Right lobe of liver (tissue), 6 donors: ENCODE measurements around the gene THEM4. TPM values are rescaled to one million over a fixed set of nuclear protein-coding genes. Genes with fewer than 3 reads are reported as not detected.
A peak's percentile ranks its signal among the peaks of the same experiment; 100 is the strongest.

Experiments
- ATAC-seq, 4 donors: fragments of 200-7000 bp; cut with Tn5 transposase; one replicate each; pipeline ENCODE4 v1.9.1; 2020; ENCODE audit warnings: mild to moderate bottlenecking in 4 of 4, moderate library complexity in 4 of 4
- DNase-seq, 3 donors: peaks; one replicate each; pipeline ENCODE4 v3.0.0-alpha.2; 2020
- H3K27ac ChIP-seq, 3 donors: fragments of 200-600 bp; one replicate each; pipeline ENCODE4 v1.8.0; 2022
- H3K27me3 ChIP-seq, 2 donors: fragments of 200-600 bp; one replicate each; pipeline ENCODE4 v1.8.0; 2022
- H3K36me3 ChIP-seq, 4 donors: fragments of 200-600 bp; sonication (generic) in 1 of 4; one replicate each; pipeline versions ENCODE4 v1.5.1 to v1.8.0; 2017 to 2022; ENCODE audit warnings: control low read depth in 1 of 4
- H3K4me1 ChIP-seq, 4 donors: fragments of 200-600 bp; sonication (generic) in 1 of 4; one replicate each; pipeline versions ENCODE4 v1.5.1 to v1.8.0; 2017 to 2022; ENCODE audit warnings: control low read depth in 1 of 4
- H3K4me3 ChIP-seq, 3 donors: fragments of 200-600 bp; one replicate each; pipeline ENCODE4 v1.8.0; 2022
- H3K9me3 ChIP-seq, 4 donors: fragments of 200-600 bp; sonication (generic) in 1 of 4; one replicate each; pipeline versions ENCODE4 v1.5.1 to v1.8.0; 2017 to 2022; ENCODE audit warnings: control low read depth in 1 of 4
- CTCF ChIP-seq, 4 donors: fragments of 200-600 bp in 3 of 4; fragments of 450-650 bp in 1 of 4; IDR thresholded peaks; one replicate each; pipeline versions ENCODE4 v1.5.1 to v1.8.0; 2016 to 2022; ENCODE audit warnings: antibody characterized with exemption in 4 of 4, mild to moderate bottlenecking in 2 of 4
- POLR2A ChIP-seq: fragments of 450-650 bp; IDR thresholded peaks from one replicate; pipeline ENCODE4 v1.6.1; 2017; ENCODE audit warnings: antibody characterized with exemption, mild to moderate bottlenecking
- WGBS: methylation state at CpG from one replicate; pipeline ENCODE4 v1.1.6; 2018; ENCODE audit warnings: low coverage, low lambda C conversion rate; ENCODE audit not compliant: insufficient coverage; ENCODE audit errors: missing lambda C conversion rate; 5-methylcytosine and 5-hydroxymethylcytosine counted together
- intact Hi-C, 2 donors: fragments of 100-400 bp; cut with DNase I; formaldehyde crosslinking; loops; one replicate each; pipeline versions ENCODE4 v1.11.2 to v1.14.1; 2022
- total RNA-seq, 6 experiments: library from RNA; depleted of rRNA in 2 of 6; stranded (reverse); fragments of >200 nt in 2 of 6; fragmentation: NEBNext Ultra II Directional in 3 of 6; extraction: Animal tissue kit (Norgen Biotek cat#: 25700) in 3 of 6; gene quantifications; one replicate each; pipeline versions ENCODE4 v1.1.0 to v1.2.4, GENCODE V29; 2016 to 2023
- donor health status: DM: no; HTN: yes; CAD: no.
- donor health status: DM: no; HTN: no; CAD: no.
- donor health status: DM: no; HTN: no; CAD: no.
- donor health status: DM: no; HTN: yes; CAD: no.
- donor health status: DM: no; HTN: yes; CAD: no.

The THEM4 gene
- total RNA-seq, 6 experiments from 2014 or later = 8.5 to 19.1 (median 9.2) TPM

DNA sequence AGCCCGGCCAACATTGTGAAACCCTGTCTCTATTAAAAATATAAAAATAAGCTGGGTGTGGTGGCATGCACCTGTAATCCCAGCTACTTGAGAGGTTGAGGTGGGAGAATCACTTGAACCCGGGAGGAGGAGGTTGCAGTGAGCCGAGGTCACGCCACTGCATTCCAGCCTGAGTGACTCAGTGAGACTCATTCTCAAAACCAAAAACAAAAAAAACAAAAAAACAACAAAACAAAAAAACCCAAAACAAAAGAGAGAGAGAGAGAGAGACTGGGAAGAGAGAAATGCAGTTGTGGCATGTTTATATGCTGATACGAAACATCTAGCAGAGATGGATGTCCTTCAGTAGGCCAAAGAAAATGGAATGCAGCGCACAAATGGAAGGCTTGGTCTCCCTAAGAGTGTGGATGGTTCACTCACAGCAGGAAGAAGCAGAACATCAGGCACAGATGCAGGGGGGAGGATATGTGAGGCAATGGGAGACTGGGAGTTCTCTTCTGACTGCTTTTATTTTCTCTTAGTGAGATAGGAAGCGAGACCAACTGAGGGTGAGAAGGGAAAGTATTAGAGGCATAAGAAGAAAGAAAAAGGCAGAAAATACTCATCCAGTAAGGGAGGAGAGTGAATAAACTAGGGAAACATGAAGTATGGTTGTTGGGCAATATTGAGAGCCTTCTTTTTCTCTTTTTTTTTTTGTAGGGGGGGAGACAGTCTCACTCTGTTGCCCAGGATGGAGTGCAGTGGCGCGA lies 16.0 kb downstream of the THEM4 start:
- no peaks in the 10 kb centered on the region for H3K27me3 ChIP-seq
- no peak for DNase-seq
- 100% methylated on average over 6 of the region's 9 CpGs for WGBS
- H3K27ac ChIP-seq = no peak overlapping the region
- peaks cover 0 to 23% (median 2%) of the 10 kb centered on the region in 4 donors for H3K36me3 ChIP-seq
- ATAC-seq = no peak
- TF ChIP-seq CTCF (IDR thresholded peaks at IDR 0.05) = no peak
- no peak for TF ChIP-seq POLR2A
- no peak overlapping the region for H3K4me3 ChIP-seq
- peaks cover 0 to 4% (median 0%) of the 10 kb centered on the region in 4 donors for H3K4me1 ChIP-seq
- H3K9me3 ChIP-seq = no peaks in the 10 kb centered on the region
- intact Hi-C loops = no loop called here

GRCh38 chr1:151892190-151892589 lies 17.1 kb downstream of the THEM4 start:
- Histone ChIP-seq H3K9me3 (no peaks in the 10 kb centered on the region), H3K27me3 (no peaks in the 10 kb centered on the region), H3K36me3 (peaks cover 0 to 29% (median 2%) of the 10 kb centered on the region in 4 donors), H3K27ac (no peak overlapping the region), H3K4me1 (no peaks in the 10 kb centered on the region), H3K4me3 (no peak overlapping the region)
- DNase-seq = no peak
- no peak for ATAC-seq
- intact Hi-C loops = no loop called here
- TF ChIP-seq POLR2A (no peak), CTCF (IDR thresholded peaks at IDR 0.05) (no peak)
- 92% methylated on average over 2 of the region's 2 CpGs for WGBS

DNA sequence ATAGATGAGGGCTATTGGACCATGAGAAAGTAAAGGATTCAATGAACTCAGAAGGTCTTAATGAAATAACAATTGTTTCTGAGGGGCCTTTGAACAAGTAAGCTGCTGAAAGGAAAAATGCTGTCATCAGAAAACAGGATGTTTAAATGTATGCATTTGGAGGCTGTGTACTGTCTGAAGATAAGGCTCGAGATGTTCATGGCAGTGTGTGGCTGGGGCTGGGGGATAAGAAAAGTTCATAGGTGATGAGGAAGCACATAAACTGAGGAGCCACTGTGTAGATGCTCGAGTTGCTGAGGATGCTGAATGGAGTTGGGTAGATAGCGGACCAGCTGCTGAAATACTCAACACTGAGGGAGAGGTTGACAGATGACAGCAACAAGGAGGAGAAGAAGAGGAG lies 17.8 kb downstream of the THEM4 start:
- H3K27ac ChIP-seq = no peak overlapping the region
- 75% methylated on average over 3 of the region's 3 CpGs for WGBS
- TF ChIP-seq POLR2A = no peak
- no peak for TF ChIP-seq CTCF (IDR thresholded peaks at IDR 0.05)
- no peaks in the 10 kb centered on the region for H3K27me3 ChIP-seq
- ATAC-seq (no peak), DNase-seq (no peak)
- no peaks in the 10 kb centered on the region for H3K4me1 ChIP-seq
- H3K9me3 ChIP-seq = no peaks in the 10 kb centered on the region
- intact Hi-C loops = no loop called here
- H3K36me3 ChIP-seq = peaks cover 0 to 29% (median 2%) of the 10 kb centered on the region in 4 donors
- no peak overlapping the region for H3K4me3 ChIP-seq

GRCh38 chr1:151888972-151889570 lies 20.2 kb downstream of the THEM4 start:
- 55% methylated on average over 2 of the region's 2 CpGs for WGBS
- Histone ChIP-seq H3K36me3 (peaks cover 0 to 17% (median 1%) of the 10 kb centered on the region in 4 donors), H3K4me1 (no peaks in the 10 kb centered on the region), H3K27ac (no peak overlapping the region), H3K27me3 (no peaks in the 10 kb centered on the region), H3K9me3 (no peaks in the 10 kb centered on the region), H3K4me3 (no peak overlapping the region)
- TF ChIP-seq CTCF (IDR thresholded peaks at IDR 0.05) = peak; percentile 42 to 52 (median 46)
- TF ChIP-seq POLR2A = no peak
- intact Hi-C loops = no loop called here
- ATAC-seq (peak; percentile 26 to 57 (median 36)), DNase-seq (no peak)
